BE2C (cell line): Measurements from ENCODE around the gene ZC2HC1C. TPM values are rescaled to one million over a fixed set of nuclear protein-coding genes. Genes with fewer than 3 reads are reported as not detected.

ENCODE experiments used
- DNase-seq: peaks from one replicate; pipeline ENCODE4 v3.0.0-alpha.2; 2020
- H3K27me3 ChIP-seq: fragments of 250-450 bp; sonication (Bioruptor Pico); 2 replicates; pipeline ENCODE4 v1.5.1; 2020; ENCODE audit warnings: mild to moderate bottlenecking
- H3K36me3 ChIP-seq: fragments of 250-450 bp; sonication (Bioruptor Pico); 2 replicates; pipeline ENCODE4 v1.5.1; 2020; ENCODE audit warnings: mild to moderate bottlenecking
- H3K4me1 ChIP-seq: fragments of 250-450 bp; sonication (Bioruptor Pico); 2 replicates; pipeline ENCODE4 v1.5.1; 2020
- H3K4me3 ChIP-seq: 2 replicates; pipeline ENCODE4 v1.5.1; 2011; ENCODE audit warnings: low read depth, low read length
- H3K9me3 ChIP-seq: fragments of 250-450 bp; sonication (Bioruptor Pico); 2 replicates; pipeline ENCODE4 v1.5.1; 2020
- polyA plus RNA-seq: library from polyadenylated mRNA; unstranded; fragments of >200 nt; gene quantifications from one replicate; pipeline ENCODE4 v1.2.1, GENCODE V29; 2012; ENCODE audit warnings: low read depth, missing spikeins; ENCODE audit not compliant: insufficient read length, insufficient read depth
- TF ChIP-seq, protein P1 (sequence below): IDR thresholded peaks from 2 replicates; pipeline ENCODE4 v1.5.1; 2012; ENCODE audit warnings: mild to moderate bottlenecking, low read depth, low read length

ZC2HC1C gene
- polyA plus RNA-seq: 1.3 TPM

DNA sequence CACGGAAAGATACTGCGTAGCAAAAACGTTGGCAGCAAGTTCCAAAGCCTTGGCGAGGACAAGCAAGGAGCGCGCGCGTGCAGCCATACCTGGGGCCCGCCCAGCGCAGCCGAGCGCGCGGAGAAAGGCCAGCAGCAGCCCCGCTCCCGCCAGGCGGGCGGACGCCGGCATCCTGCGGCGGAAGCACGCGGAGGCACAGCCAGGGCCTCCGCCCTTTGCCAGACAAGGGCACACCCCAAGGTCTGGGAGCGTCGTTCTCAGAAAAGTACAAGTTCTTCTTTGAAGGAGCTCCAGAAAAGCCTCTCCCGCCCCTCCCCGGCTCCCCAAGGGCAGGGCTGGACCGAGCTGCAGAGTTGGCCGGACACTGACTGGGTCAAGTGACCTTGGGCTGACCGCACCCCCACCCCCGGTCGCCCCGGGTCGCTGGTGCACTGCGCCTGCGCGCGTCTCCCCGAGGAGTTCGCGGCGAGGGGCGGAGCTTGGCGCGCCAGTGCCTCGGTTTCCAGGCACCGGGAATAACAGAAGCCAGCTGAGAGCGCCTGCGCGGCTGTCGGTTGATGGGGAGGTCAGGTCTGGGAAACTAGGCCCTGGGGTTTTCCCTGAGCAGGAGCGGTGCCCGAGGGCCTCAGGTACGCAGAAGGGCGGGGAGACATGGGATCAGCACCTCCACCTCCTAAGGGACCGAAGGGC, at the start of gene ZC2HC1C:
Gene ZC2HC1C (plus strand): TSS at position 521 of the 690 bp plus-strand sequence. CDS start 933 bp downstream, outside the sequence.
- TF ChIP-seq, protein P1, sequence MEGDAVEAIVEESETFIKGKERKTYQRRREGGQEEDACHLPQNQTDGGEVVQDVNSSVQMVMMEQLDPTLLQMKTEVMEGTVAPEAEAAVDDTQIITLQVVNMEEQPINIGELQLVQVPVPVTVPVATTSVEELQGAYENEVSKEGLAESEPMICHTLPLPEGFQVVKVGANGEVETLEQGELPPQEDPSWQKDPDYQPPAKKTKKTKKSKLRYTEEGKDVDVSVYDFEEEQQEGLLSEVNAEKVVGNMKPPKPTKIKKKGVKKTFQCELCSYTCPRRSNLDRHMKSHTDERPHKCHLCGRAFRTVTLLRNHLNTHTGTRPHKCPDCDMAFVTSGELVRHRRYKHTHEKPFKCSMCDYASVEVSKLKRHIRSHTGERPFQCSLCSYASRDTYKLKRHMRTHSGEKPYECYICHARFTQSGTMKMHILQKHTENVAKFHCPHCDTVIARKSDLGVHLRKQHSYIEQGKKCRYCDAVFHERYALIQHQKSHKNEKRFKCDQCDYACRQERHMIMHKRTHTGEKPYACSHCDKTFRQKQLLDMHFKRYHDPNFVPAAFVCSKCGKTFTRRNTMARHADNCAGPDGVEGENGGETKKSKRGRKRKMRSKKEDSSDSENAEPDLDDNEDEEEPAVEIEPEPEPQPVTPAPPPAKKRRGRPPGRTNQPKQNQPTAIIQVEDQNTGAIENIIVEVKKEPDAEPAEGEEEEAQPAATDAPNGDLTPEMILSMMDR: no peak
- no peaks in the 10 kb centered on the region for H3K36me3 ChIP-seq
- H3K4me1 ChIP-seq: peaks cover 3% of the 10 kb centered on the region
- DNase-seq: peak; percentile 95
- no peaks in the 10 kb centered on the region for H3K27me3 ChIP-seq
- H3K4me3 ChIP-seq: peak within 1 kb of the TSS; percentile 80
- H3K9me3 ChIP-seq: no peaks in the 10 kb centered on the region

DNA sequence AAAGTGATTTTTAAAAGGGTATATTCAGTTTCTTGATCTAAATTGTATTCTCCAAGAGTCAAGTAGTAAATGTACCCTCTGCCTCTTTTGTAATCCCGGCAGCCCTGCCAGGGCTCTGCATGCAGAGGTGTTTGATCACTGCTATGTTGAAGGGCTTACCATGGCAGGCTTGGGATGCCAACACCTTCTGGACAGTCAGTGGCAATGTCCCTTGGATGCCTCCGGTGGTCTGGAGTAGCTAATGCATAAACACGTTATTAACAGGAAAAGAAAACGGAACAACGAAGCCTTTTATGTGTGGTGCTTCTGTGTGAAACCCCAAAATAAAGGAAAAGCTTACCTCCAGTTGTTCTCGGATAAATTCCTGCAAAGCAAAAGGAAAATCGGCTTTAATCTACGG, 46.8 kb upstream of the ZC2HC1C start:
- TF ChIP-seq, protein P1: peak; percentile 69
- Histone ChIP-seq H3K4me3 (no peak overlapping the region), H3K9me3 (no peaks in the 10 kb centered on the region), H3K36me3 (peaks cover 47% of the 10 kb centered on the region), H3K4me1 (no peaks in the 10 kb centered on the region), H3K27me3 (no peaks in the 10 kb centered on the region)
- peak; percentile 62 for DNase-seq

- no peaks in the 10 kb centered on the region for H3K27me3 ChIP-seq
- H3K4me3 ChIP-seq: no peak overlapping the region
- no peaks in the 10 kb centered on the region for H3K4me1 ChIP-seq
- TF ChIP-seq, protein P1: no peak
- H3K36me3 ChIP-seq: peaks cover 44% of the 10 kb centered on the region
- no peak for DNase-seq
- no peaks in the 10 kb centered on the region for H3K9me3 ChIP-seq
These were observed 46.3 kb upstream of the ZC2HC1C start for GRCh38 chr14:75023108-75023507.

DNA sequence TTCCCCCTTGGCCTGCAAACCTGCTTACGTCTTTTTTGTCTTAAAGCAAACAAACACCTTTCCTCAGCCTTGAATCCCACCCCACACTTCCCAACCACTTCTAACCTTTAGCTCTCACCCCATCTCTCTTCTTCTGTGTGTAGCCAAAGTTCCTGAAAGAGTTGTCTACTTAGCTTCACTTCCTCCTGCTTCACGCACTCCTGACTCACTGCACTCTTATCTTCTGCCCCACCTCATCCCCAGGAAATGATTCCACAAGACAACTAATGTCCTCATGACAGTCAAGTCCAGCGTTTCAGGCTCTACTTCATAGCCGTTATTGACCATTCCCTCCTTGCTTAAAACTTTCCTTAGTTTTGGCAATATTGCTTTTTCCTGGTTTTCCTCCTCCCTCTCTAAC, 44.4 kb upstream of the ZC2HC1C start:
- no peaks in the 10 kb centered on the region for H3K4me1 ChIP-seq
- H3K9me3 ChIP-seq: no peaks in the 10 kb centered on the region
- H3K36me3 ChIP-seq: peaks cover 38% of the 10 kb centered on the region
- no peak for DNase-seq
- no peak overlapping the region for H3K4me3 ChIP-seq
- TF ChIP-seq, protein P1: no peak
- no peaks in the 10 kb centered on the region for H3K27me3 ChIP-seq

- Histone ChIP-seq H3K4me3 (no peak overlapping the region), H3K9me3 (no peaks in the 10 kb centered on the region), H3K4me1 (no peaks in the 10 kb centered on the region), H3K27me3 (no peaks in the 10 kb centered on the region), H3K36me3 (peaks cover 34% of the 10 kb centered on the region)
- TF ChIP-seq, protein P1: no peak
- DNase-seq: no peak
These were observed 43.6 kb upstream of the ZC2HC1C start for GRCh38 chr14:75025876-75026275.

DNA sequence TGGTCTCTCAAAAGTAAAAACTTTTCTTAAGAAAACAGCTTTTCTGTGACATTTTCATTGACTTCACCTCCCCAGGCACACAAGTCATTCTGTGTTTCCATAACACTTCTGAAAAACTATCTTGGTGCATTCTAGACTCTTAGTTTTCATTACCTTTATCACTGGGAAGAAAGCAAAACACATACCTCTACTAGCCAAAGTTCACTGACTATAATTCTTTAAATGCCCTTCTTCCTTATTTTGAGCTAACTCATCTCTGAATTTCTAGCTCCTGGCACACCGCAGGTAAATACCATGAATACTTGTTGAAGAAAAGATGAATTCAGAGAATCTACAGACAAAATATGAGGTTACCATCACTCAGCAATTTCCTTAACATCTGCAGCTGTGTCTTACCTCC, 39.3 kb upstream of the ZC2HC1C start:
- Histone ChIP-seq H3K36me3 (peaks cover 27% of the 10 kb centered on the region), H3K27me3 (no peaks in the 10 kb centered on the region), H3K4me3 (no peak overlapping the region), H3K9me3 (no peaks in the 10 kb centered on the region), H3K4me1 (no peaks in the 10 kb centered on the region)
- TF ChIP-seq, protein P1: no peak
- DNase-seq: no peak
